Naive B cell (primary cell): Measurements from ENCODE around the gene HS3ST6. TPM values are rescaled to one million over a fixed set of nuclear protein-coding genes. Genes with fewer than 3 reads are reported as not detected.
"Not testable (repeated sequence)": the region's sequence is repeated elsewhere in the genome, so short reads cannot be mapped to it uniquely, and the experiment has no call there.

Source experiments
- ATAC-seq, 2 donors: fragments of 150-1000 bp; cut with Tn5 transposase; 2 replicates each; pipeline ENCODE4 v1.10.0; 2021; ENCODE audit warnings: low read depth in 2 of 2, mild to moderate bottlenecking in 2 of 2, moderate library complexity in 2 of 2
- DNase-seq: peaks from one replicate; pipeline ENCODE4 v3.0.0; 2022
- H3K27ac Mint-ChIP-seq, 6 donors: one replicate each; pipeline ENCODE4 v1.8.0; 2020 to 2022; ENCODE audit warnings: mild to moderate bottlenecking in 6 of 6, mixed read lengths in 6 of 6, moderate library complexity in 5 of 6, inconsistent platforms in 2 of 6
- H3K27me3 Mint-ChIP-seq, 3 donors: one replicate each; pipeline ENCODE4 v1.8.0; 2021 to 2022; ENCODE audit warnings: mixed read lengths in 3 of 3, mild to moderate bottlenecking in 1 of 3
- H3K36me3 Mint-ChIP-seq, 2 donors: one replicate each; pipeline ENCODE4 v1.8.0; 2020 to 2022; ENCODE audit warnings: mixed read lengths in 2 of 2, inconsistent platforms in 1 of 2, mild to moderate bottlenecking in 1 of 2
- H3K4me1 Mint-ChIP-seq, 3 donors: one replicate each; pipeline ENCODE4 v1.8.0; 2020 to 2022; ENCODE audit warnings: mixed read lengths in 3 of 3, inconsistent platforms in 1 of 3, mild to moderate bottlenecking in 1 of 3, moderate library complexity in 1 of 3
- H3K4me3 Mint-ChIP-seq, 8 donors: one replicate each; pipeline ENCODE4 v1.8.0; 2020 to 2022; ENCODE audit warnings: mild to moderate bottlenecking in 8 of 8, mixed read lengths in 8 of 8, moderate library complexity in 8 of 8, inconsistent platforms in 2 of 8
- H3K9me3 Mint-ChIP-seq, 7 donors: one replicate each; pipeline ENCODE4 v1.8.0; 2020 to 2022; ENCODE audit warnings: mixed read lengths in 7 of 7, mild to moderate bottlenecking in 5 of 7, inconsistent platforms in 2 of 7, moderate library complexity in 1 of 7
- polyA plus RNA-seq, 6 donors: library from polyadenylated mRNA; unstranded; fragments of 300-500 nt; fragmentation: Illumina TruSeq; gene quantifications; one replicate each; pipeline ENCODE4 v1.2.3, GENCODE V29; 2021; ENCODE audit warnings: low read depth in 6 of 6

Gene HS3ST6
- polyA plus RNA-seq, 6 donors from 2014 or later, result not detected

DNA sequence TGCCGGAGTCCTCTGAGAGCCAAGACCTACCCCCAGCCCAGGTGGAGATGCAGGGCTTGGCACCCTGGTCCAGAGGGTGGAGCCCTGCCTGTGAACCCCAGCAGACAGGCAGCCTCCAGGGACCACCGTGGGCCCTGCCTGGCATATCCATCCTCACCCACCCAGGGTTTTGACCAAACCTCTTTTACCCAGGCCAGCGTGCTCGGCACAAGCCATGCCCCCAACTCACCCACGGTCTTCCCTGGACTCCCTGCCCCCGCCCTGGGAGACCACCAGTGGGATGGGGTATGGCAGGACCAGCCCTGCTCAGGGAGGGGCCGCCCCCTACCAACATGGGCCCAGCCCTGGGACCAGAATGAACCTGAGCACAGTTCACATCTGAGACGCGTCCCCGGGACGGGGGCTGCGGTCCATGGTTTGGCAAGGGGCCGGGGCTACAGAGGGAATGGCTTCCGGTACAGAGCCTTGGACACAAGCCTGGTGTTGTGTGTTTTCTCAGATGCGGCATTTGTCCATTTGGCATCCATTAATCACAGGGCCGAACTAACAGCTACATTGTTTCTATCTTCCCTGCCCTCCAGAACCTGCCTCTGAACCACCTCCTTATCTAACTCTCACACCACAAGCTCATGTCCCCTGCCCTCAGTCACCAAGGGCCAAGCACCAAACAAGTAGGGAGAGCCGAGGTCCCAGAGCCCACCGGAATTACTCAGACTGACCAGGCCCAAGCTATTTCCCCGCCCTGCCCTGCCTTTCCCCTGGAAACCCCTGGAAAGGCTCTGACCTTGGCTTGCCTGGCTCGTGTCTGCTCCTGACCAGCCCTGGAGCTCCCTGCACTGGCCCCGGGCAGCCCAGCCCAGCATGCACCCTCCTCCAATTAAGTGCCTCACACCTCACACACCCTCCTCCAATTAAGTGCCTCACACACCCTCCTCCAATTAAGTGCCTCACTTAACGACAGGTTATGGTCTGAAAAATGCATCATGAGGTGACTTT, 14.1 kb downstream of the HS3ST6 start:
- Mint-ChIP-seq H3K27me3 (peaks cover 9 to 32% (median 15%) of the 10 kb centered on the region in 3 donors), H3K27ac (no peak overlapping the region), H3K4me3 (no peak overlapping the region), H3K9me3 (no peaks in the 10 kb centered on the region), H3K4me1 (peaks cover 0 to 4% (median 0%) of the 10 kb centered on the region in 3 donors), H3K36me3 (no peaks in the 10 kb centered on the region)
- ATAC-seq (no peak), DNase-seq (no peak)

DNA sequence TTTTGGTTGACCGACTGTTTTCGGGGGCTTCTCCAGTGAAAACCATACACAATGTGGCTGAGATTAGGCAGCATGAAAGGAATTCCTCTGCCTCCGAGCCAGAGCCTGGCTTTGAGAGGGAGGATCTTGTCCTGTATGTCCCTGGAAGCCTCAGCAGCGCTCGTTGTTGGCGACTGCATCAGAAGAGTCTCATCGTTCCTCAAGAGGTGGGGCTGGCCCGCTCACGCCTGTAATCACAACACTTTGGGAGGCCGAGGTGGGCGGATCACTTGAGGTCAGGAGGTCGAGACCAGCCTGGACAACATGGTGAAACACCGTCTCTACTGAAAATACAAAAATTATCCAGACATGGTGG, 15.0 kb downstream of the HS3ST6 start:
- Mint-ChIP-seq H3K4me1 (peaks cover 0 to 4% (median 0%) of the 10 kb centered on the region in 3 donors), H3K36me3 (no peaks in the 10 kb centered on the region), H3K9me3 (no peaks in the 10 kb centered on the region), H3K27ac (no peak overlapping the region), H3K27me3 (peaks cover 3 to 30% (median 6%) of the 10 kb centered on the region in 3 donors), H3K4me3 (no peak overlapping the region)
- no peak for DNase-seq
- ATAC-seq, result no peak

DNA sequence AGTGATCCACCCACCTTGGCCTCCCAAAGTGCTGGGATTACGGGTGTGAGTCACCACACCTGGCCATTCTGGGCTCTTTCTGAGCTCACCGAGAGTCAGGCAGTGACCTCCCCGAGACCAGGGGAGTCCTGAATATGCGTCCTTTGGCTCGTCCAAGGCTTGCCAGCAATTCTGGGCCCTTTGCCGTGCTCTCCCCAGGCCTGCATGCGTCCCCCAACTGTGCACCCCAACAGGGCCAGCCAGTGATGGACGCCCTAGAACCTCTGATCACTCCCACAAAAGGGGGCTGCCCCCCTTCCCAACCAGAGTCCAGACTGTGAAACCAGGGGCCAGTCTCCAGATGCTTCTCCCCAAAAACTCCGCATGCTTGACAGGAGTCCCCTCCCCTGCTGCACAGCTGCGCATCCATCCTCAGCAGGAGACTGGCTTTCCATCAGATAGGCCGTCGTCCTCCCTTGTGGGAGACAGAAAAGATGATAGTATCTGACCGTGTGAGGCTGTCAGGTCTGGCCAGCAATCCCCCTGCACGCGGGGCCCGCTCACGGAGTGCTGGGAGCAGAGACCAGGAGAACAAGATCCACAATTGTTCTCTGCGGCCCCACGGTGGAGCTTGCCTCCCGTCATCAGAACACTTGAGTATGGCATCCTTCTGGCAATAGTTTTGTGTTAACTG, 15.5 kb downstream of the HS3ST6 start:
- Mint-ChIP-seq H3K4me1 (peaks cover 0 to 4% (median 0%) of the 10 kb centered on the region in 3 donors), H3K9me3 (no peaks in the 10 kb centered on the region), H3K4me3 (no peak overlapping the region), H3K27ac (no peak overlapping the region), H3K36me3 (no peaks in the 10 kb centered on the region), H3K27me3 (peaks cover 3 to 34% (median 6%) of the 10 kb centered on the region in 3 donors)
- DNase-seq (no peak), ATAC-seq (no peak)

DNA sequence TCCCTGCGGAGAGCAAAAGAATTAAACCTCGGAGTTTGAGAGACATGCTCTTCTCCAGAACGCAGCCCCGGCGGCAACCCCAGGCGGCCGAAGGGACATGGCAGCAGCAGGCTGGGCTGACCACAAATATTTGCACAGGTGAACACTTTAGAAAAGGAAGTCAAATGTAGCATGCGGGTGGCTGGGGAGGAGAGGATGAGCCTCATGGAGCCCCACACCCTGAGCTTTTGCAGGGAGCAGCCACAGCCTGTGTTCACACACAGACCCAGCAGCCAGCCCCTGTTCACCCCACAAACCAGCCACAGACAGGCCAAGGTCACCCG, 17.8 kb downstream of the HS3ST6 start:
- Mint-ChIP-seq H3K4me1 (peaks cover 0 to 4% (median 0%) of the 10 kb centered on the region in 3 donors), H3K27ac (no peak overlapping the region), H3K27me3 (peaks cover 0 to 35% (median 0%) of the 10 kb centered on the region in 3 donors), H3K36me3 (no peaks in the 10 kb centered on the region), H3K9me3 (no peaks in the 10 kb centered on the region), H3K4me3 (no peak overlapping the region)
- DNase-seq (no peak), ATAC-seq (no peak)

DNA sequence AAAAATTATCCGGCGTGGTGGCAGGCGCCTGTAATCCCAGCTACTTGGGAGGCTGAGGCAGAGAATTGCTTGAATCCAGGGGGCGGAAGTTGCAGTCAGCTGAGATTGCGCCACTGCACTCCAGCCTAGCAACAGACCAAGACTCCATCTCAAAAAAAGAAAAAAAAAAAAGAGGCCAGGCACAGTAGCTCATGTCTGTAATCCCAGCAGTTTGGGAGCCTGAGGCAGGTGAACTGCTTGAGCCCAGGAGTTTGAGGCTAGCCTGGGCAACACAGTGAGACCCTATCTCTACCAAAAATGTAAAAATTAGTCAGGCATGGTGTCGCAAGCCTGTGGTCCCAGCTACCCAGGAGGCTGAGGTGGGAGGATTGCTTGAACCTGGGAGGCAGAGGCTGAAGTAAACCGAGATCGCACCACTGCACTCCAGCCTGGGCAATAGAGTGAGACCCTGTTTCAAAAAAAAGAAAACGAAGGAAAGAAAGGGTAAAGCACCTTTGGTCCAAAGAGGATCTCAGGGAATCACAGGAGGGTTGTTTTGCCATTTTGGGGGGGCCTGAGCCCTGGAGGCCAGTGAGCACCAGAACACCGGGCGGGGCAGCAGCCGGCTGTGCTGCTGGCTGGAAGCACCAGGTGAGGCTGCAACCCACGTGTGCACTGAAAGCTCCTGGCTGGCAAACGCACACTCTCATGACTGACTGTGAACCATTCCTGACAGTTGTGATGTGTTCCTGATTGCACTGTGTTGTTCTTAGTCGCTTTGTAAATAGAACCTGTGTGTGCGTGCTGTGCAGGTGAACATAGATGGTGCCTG, 18.4 kb downstream of the HS3ST6 start:
- no peak overlapping the region for H3K4me3 Mint-ChIP-seq
- H3K9me3 Mint-ChIP-seq, result no peaks in the 10 kb centered on the region
- H3K36me3 Mint-ChIP-seq, result no peaks in the 10 kb centered on the region
- DNase-seq, result no peak
- H3K27ac Mint-ChIP-seq, result peak overlapping the region in 1 of 6 donors; percentile 10
- ATAC-seq, result no peak
- peaks cover 0 to 4% (median 0%) of the 10 kb centered on the region in 3 donors for H3K4me1 Mint-ChIP-seq
- H3K27me3 Mint-ChIP-seq, result peaks cover 0 to 37% (median 0%) of the 10 kb centered on the region in 3 donors

DNA sequence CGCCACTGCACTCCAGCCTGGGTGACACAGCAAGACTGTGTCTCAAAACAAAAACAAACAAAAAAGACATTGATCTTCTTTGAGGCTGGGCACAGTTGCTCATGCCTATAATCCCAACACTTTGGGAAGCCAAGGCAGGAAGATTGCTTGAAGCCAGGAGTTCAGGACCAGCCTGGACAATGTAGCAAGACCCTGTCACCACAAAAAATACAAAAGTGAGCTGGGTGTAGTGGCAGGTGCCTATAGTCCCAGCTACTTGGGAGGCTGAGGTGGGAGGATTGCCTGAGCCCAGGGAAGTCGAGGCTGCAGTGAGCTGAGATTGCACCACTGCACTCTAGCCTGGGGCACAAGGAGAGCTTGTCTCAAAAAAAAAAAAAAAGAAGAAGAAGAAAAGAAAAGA, 20.5 kb downstream of the HS3ST6 start:
- not testable (repeated sequence) for ATAC-seq, H3K36me3 Mint-ChIP-seq, H3K4me1 Mint-ChIP-seq, H3K4me3 Mint-ChIP-seq, DNase-seq, H3K9me3 Mint-ChIP-seq
- H3K27ac Mint-ChIP-seq, result peak overlapping the region in 1 of 6 donors; percentile 10
- H3K27me3 Mint-ChIP-seq, result peaks cover 0 to 30% (median 8%) of the 10 kb centered on the region in 3 donors

DNA sequence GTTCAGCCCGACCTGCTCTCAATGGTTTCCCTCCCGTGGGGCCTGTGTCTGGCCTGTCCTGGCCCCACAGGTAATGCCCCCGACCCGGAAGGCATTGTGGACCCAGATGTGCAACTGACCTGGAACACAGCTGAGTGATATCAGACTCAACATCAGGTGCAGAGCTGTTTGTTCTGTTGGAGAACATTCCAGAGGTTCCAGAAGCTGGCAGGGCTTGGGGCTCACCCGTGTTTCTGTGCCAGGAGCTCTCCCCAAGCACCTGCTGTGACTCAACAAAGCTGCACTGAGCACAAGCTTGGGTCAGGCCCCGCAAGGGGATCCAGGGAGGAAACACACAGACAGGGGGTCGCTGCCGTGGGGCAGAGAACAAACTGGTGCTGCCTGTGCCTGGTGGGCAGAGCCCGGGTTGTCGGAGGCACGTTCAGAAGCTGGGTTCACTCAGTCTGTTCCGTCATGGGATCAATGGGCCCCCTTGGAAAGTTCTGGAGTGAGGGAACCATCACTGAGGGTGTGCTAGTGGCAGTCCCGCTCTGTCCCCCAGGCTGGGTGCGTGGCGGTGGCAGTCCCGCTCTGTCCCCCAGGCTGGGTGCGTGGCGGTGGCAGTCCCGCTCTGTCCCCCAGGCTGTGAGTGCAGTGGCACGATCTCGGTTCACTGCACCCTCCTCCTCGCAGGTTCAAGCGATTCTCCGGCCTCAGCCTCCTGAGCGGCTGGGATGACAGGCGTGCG, 22.1 kb downstream of the HS3ST6 start:
- Mint-ChIP-seq H3K27ac (no peak overlapping the region), H3K27me3 (peaks cover 0 to 28% (median 8%) of the 10 kb centered on the region in 3 donors), H3K36me3 (no peaks in the 10 kb centered on the region), H3K4me3 (no peak overlapping the region), H3K4me1 (no peaks in the 10 kb centered on the region), H3K9me3 (no peaks in the 10 kb centered on the region)
- DNase-seq (no peak), ATAC-seq (no peak)

DNA sequence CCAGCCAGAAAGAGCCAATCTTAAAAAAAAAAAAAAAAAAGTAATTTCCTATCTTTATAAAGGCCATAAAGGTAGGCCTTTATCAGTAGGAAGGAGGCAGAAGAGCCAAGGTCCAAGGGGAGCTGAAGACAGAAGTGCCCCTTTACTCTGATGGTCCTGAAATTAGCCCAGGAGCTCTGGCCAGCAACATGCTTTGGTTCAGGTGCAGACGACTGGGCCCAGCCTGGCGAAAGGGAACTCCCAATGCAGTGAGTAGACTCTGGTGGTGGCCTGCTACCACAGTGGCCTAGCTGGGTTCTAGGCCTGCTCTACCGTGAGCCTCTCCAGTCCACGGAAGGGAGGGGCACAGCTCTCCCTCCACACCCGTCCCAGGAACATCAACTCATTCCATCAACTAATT, 23.1 kb downstream of the HS3ST6 start:
- no peak for ATAC-seq
- Mint-ChIP-seq H3K27ac (no peak overlapping the region), H3K27me3 (peaks cover 7 to 37% (median 16%) of the 10 kb centered on the region in 3 donors), H3K4me1 (no peaks in the 10 kb centered on the region), H3K36me3 (no peaks in the 10 kb centered on the region), H3K9me3 (no peaks in the 10 kb centered on the region), H3K4me3 (no peak overlapping the region)
- DNase-seq, result no peak

DNA sequence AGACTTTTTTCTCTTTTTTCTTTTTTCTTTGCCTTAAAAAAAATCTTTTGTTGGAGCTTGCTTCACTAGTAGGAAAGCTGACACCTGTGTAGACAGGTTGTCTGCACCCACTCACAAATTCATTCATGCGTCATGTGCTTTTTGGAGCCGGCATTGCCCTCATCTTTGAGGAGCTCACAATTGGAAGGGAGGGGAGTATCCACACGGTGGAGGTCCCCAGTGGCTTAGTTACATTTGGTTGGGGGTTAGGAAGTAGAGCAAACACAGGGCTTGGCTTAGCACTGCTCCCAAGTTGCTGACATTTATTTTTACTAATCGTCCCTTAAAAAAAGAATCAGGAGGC, 27.5 kb downstream of the HS3ST6 start:
- no peaks in the 10 kb centered on the region for H3K9me3 Mint-ChIP-seq
- no peaks in the 10 kb centered on the region for H3K36me3 Mint-ChIP-seq
- DNase-seq (no peak), ATAC-seq (no peak)
- no peak overlapping the region for H3K27ac Mint-ChIP-seq
- no peaks in the 10 kb centered on the region for H3K4me1 Mint-ChIP-seq
- H3K4me3 Mint-ChIP-seq, result peak overlapping the region in 1 of 8 donors; percentile 1
- peaks cover 9 to 38% (median 25%) of the 10 kb centered on the region in 3 donors for H3K27me3 Mint-ChIP-seq

DNA sequence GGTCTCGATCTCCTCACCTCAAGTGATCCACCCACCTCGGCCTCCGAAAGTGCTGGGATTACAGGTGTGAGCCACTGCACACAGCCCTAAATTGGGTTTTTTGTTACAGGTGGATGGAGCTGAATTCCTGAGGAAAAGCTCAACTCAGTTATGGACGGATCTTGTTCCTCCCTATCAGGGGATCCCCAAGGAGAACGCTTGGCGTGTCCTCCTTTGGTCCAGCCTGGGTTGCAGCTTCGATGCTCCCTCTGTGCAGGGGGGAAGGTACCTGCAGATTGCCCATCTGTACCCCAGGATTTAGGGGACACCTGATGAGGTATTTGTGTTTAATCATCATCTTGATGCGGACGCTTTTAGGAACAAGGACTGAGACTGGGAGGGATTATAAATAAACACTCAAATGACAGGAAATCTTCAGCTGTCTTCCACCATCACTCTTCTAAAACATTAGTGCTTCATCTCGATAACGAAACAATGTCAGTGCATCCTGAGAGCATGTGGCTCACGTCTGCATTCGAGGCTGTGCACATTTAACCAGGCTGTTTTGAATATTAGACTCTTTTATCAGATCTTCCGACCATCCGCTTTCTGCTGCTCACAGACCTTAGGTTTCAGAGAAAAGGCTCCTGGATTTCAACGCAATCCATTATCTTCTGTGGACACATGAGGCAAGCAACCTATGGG, 28.0 kb downstream of the HS3ST6 start:
- no peak for DNase-seq
- no peaks in the 10 kb centered on the region for H3K4me1 Mint-ChIP-seq

DNA sequence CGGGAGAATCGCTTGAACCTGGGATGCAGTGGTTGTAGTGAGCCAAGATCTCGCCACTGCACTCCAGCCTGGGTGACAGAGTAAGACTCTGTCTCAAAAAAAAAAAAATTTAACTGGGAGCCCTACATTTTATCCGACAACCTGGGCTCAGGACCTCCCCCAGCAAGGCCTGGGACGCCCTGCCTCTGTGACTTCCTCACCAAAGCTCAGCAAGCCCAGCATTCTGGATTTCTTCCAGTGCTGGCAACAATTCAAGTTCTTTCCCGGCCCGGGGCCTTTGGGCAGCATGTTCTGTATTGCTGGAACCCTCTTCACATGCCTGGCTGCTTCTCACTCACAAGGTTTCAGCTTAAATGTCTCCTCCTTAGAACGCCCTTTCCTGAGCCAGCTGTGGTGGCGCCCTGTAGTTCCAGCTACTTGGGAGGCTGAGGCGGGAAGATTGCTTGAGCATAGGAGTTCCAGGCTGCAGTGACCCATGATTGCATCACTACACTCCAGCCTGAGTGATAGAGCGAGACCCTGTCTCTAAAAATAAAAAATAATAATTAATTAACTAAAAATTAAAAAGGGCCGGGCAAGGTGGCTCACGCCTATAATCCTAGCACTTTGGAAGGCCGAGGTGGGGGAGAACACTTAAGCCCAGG, 30.4 kb downstream of the HS3ST6 start:
- no peaks in the 10 kb centered on the region for H3K36me3 Mint-ChIP-seq
- DNase-seq (no peak), ATAC-seq (no peak)
- no peak overlapping the region for H3K4me3 Mint-ChIP-seq
- H3K27me3 Mint-ChIP-seq, result peaks cover 15 to 34% (median 26%) of the 10 kb centered on the region in 3 donors
- no peak overlapping the region for H3K27ac Mint-ChIP-seq
- H3K9me3 Mint-ChIP-seq, result no peaks in the 10 kb centered on the region
- H3K4me1 Mint-ChIP-seq, result no peaks in the 10 kb centered on the region

More for the DNA sequence above, 28.0 kb downstream of the HS3ST6 start:
- H3K27ac Mint-ChIP-seq, result no peak overlapping the region
- peaks cover 11 to 36% (median 25%) of the 10 kb centered on the region in 3 donors for H3K27me3 Mint-ChIP-seq
- no peak overlapping the region for H3K4me3 Mint-ChIP-seq
- no peak for ATAC-seq
- H3K9me3 Mint-ChIP-seq, result no peaks in the 10 kb centered on the region
- H3K36me3 Mint-ChIP-seq, result no peaks in the 10 kb centered on the region

DNA sequence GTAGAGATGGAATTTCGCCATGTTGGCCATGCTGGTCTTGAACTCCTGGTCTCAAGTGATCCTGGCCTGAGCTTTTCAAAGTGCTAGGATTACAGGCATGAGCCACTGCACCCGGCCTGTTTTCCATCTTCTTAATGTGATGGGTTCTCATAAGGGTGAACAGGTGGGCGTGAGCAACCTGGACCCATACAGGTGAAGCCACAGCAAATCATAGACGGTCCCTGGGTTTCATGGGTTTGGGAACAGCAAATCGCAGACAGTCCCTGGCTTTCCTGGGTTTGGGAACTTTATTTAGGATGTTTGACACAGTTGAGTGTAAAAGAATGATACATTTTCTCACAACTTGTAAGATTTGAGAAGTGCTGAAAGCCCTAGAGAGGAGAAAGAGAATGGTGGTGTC, 33.3 kb downstream of the HS3ST6 start:
- Mint-ChIP-seq H3K36me3 (no peaks in the 10 kb centered on the region), H3K27ac (no peak overlapping the region), H3K4me3 (no peak overlapping the region), H3K9me3 (no peaks in the 10 kb centered on the region), H3K27me3 (peaks cover 6 to 22% (median 16%) of the 10 kb centered on the region in 3 donors), H3K4me1 (no peaks in the 10 kb centered on the region)
- no peak for DNase-seq
- no peak for ATAC-seq
